ENCODE results near the gene LRRN4CL.

Gene LRRN4CL

DNA sequence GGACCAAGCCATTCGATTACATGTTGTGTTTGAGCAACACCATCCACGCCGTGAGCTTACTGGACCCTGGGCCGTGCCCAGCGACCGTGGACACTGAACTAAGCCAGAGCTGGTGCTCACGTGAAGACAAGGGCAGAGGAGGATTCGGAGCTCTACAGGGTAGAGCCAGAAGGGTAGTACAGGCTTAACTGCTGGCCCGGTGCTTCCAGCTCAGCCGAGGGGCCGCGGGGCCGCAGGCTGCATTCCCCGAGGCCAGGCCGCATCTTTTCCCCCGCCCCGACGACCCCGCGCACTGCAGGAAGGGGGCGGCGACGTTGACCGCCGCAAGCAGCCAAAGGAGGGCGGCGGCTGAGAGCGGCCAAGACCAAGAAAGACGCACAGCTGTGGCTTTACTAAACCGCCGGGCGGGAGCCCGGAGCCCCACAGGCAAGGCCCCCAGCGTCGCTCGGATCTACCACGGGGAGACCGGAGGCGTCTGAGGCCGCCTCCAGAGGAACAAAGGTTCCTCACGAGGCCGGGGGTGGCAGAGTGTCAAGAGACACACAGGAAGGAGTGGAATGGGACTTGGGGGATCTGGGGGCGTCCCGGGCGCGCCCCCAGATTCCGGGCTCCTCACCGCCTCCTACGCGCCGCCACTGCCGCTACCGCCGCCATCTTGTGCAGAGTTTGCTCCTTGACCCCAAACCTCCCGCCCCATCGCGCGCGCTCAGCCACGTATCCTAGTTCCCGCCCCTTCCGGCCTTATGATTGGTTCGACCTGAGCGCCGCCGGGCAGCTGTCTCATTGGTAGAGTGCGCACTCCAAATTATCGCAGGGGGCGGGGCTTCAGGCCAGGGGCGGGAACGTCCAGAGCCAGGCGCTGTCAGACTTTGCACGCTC lies 43.1 kb downstream of the LRRN4CL start, which contains the start of gene GANAB:
Gene GANAB (minus strand): TSS at position 668 of the 879 bp plus-strand sequence. CDS start 14 bp downstream, at position 654.
- peak; percentile 91 for DNase-seq

DNA sequence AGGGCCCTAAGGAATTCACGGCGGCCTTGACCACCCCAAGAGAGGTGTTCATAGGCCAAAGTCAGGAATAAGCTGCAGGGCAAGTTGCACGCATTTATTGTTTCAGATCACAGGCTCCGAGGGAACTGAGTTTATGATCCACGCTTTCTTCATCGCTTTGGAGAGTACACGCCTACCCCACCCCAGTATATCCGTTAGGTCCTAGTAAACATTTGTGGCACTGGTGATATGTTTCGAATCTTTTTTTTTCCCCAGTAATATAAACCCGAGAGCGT lies 43.7 kb downstream of the LRRN4CL start:
- no peak for DNase-seq

DNA sequence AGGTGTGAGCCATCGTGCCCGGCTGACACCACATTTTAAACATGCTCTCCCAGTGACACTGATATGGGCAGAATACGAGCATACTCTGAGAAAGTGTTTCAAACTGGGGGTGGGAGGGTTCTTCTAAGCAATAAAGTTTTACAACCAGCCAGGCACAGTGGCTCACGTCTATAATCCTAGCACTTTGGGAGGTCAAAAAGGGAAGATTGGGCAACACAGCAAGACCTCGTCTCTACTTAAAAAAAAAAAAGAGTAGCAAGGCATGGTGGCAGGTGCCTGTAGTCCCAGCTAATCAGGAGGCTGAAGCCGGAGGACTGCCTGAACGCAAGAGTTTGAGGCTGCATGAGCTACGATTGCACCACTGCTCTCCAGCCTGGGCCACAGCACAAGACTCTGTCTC lies 45.1 kb downstream of the LRRN4CL start:
- DNase-seq, result no peak
